GM12878 (cell line): ENCODE data around the gene THBS1.

Source experiments
- ASH2L ChIP-seq: fragments of 300-600, 200-600 bp; sonication (generic); IDR thresholded peaks from 2 replicates; pipeline ENCODE4 v1.6.1; 2017; ENCODE audit warnings: low read depth, mild to moderate bottlenecking, borderline replicate concordance
- EP300 ChIP-seq, 2 experiments: fragments of 150-350 bp in 1 of 2; IDR thresholded peaks; 2 replicates each; pipeline ENCODE4 v1.6.1; 2011 to 2012; ENCODE audit warnings: low read depth in 2 of 2, low read length in 2 of 2, borderline replicate concordance in 1 of 2, improper control_type of control experiment in 1 of 2, inconsistent platforms in 1 of 2; ENCODE audit not compliant: control insufficient read depth in 1 of 2
- NFIC ChIP-seq: IDR thresholded peaks from 2 replicates; pipeline ENCODE4 v1.6.1; 2012; ENCODE audit warnings: low read depth, mild to moderate bottlenecking, inconsistent platforms, low read length, moderate library complexity
- TAF1 ChIP-seq: IDR thresholded peaks from 2 replicates; pipeline ENCODE4 v1.6.1; 2011; ENCODE audit warnings: mild to moderate bottlenecking, low read depth, low read length, borderline replicate concordance
- TF ChIP-seq, protein P1 (sequence below): fragments of 450-650 bp; IDR thresholded peaks from 2 replicates; pipeline ENCODE4 v1.6.1; 2017; ENCODE audit warnings: antibody characterized with exemption, mild to moderate bottlenecking, moderate library complexity
- TF ChIP-seq, protein P2 (sequence below), 3 experiments: IDR thresholded peaks in 2 of 3; conservative IDR thresholded peaks in 1 of 3; 2 replicates each; pipeline ENCODE4 v1.5.1; 2011; ENCODE audit warnings: low read depth in 3 of 3, low read length in 3 of 3, mild to moderate bottlenecking in 3 of 3, control low read depth in 2 of 3, moderate library complexity in 2 of 3, inconsistent platforms in 1 of 3, mixed read lengths in 1 of 3; ENCODE audit not compliant: control insufficient read depth in 2 of 3, insufficient read depth in 1 of 3; ENCODE audit errors: extremely low read depth in 1 of 3

DNA sequence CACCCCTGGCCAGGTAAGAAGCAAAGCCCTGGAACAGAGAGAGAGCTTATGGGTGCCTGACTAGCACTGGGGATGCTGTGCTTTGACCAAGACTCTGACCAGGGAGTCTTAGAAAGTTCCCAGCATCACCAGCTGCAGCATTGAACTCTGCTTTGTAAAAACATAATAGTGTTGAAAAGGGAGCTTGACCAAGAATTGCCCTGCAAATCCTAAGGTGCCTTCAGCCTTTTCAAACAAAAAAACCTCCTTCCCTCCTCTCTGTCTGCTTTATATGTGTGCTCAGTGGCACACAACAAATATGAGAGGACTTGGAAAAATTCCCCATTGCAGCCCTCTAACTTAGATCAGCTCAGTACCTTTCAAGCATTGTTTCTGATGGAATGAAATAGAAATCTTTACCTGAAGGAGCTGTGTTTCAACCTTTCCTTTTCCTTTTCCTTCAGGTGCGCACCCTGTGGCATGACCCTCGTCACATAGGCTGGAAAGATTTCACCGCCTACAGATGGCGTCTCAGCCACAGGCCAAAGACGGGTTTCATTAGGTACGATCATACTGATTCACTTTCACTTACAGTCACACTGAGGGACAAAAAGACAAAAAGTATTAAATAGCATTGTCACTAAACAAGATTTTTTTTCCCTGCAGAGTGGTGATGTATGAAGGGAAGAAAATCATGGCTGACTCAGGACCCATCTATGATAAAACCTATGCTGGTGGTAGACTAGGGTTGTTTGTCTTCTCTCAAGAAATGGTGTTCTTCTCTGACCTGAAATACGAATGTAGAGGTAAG, 13.0 kb downstream of the THBS1 start:
- TF ChIP-seq EP300 (IDR thresholded peaks at IDR 0.05; ENCODE audit: borderline replicate concordance in 1 of 2, control insufficient read depth in 1 of 2, low read depth in 2 of 2, low read length in 2 of 2) (no peak), NFIC (no peak), ASH2L (no peak), TAF1 (no peak)
- TF ChIP-seq, protein P1, sequence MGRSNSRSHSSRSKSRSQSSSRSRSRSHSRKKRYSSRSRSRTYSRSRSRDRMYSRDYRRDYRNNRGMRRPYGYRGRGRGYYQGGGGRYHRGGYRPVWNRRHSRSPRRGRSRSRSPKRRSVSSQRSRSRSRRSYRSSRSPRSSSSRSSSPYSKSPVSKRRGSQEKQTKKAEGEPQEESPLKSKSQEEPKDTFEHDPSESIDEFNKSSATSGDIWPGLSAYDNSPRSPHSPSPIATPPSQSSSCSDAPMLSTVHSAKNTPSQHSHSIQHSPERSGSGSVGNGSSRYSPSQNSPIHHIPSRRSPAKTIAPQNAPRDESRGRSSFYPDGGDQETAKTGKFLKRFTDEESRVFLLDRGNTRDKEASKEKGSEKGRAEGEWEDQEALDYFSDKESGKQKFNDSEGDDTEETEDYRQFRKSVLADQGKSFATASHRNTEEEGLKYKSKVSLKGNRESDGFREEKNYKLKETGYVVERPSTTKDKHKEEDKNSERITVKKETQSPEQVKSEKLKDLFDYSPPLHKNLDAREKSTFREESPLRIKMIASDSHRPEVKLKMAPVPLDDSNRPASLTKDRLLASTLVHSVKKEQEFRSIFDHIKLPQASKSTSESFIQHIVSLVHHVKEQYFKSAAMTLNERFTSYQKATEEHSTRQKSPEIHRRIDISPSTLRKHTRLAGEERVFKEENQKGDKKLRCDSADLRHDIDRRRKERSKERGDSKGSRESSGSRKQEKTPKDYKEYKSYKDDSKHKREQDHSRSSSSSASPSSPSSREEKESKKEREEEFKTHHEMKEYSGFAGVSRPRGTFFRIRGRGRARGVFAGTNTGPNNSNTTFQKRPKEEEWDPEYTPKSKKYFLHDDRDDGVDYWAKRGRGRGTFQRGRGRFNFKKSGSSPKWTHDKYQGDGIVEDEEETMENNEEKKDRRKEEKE: no peak
- TF ChIP-seq, protein P2, sequence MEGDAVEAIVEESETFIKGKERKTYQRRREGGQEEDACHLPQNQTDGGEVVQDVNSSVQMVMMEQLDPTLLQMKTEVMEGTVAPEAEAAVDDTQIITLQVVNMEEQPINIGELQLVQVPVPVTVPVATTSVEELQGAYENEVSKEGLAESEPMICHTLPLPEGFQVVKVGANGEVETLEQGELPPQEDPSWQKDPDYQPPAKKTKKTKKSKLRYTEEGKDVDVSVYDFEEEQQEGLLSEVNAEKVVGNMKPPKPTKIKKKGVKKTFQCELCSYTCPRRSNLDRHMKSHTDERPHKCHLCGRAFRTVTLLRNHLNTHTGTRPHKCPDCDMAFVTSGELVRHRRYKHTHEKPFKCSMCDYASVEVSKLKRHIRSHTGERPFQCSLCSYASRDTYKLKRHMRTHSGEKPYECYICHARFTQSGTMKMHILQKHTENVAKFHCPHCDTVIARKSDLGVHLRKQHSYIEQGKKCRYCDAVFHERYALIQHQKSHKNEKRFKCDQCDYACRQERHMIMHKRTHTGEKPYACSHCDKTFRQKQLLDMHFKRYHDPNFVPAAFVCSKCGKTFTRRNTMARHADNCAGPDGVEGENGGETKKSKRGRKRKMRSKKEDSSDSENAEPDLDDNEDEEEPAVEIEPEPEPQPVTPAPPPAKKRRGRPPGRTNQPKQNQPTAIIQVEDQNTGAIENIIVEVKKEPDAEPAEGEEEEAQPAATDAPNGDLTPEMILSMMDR (IDR thresholded peaks at IDR 0.05 in 2 of 3, conservative IDR thresholded peaks at IDR 0.05 in 1 of 3; ENCODE audit: control insufficient read depth in 2 of 3, extremely low read depth in 1 of 3, insufficient read depth in 1 of 3, low read depth in 3 of 3, low read length in 3 of 3): peak in 2 of 3 experiments; percentile 23 to 41; a peak in 2 of 6 replicates
